MCF 10A (cell line): ENCODE measurements around the gene SRGAP3. TPM values are rescaled to one million over a fixed set of nuclear protein-coding genes. Genes with fewer than 3 reads are reported as not detected.

ENCODE experiments used
- BruUV-seq: library from RNA; stranded (reverse); fragments of 400-500 nt; replicated peaks from 2 replicates; lab custom pipeline; 2021; lab: Mats Ljungman, UMichigan
- CTCF ChIA-PET: fragments of 300-600 bp; sonication (Branson Sonifier 250); formaldehyde crosslinking; extraction: SDS; loops from one replicate; lab custom pipeline; 2021; ENCODE audit warnings: antibody characterized with exemption, inconsistent platforms; lab: Yijun Ruan, JAX
- POLR2A ChIA-PET: fragments of 300-600, 350-650 bp; sonication (Branson Sonifier 250); formaldehyde crosslinking; extraction: SDS; loops from one replicate; lab custom pipeline; 2020; ENCODE audit warnings: antibody characterized with exemption, inconsistent platforms; lab: Yijun Ruan, JAX
- DNase-seq: peaks from one replicate; pipeline ENCODE4 v3.0.0-alpha.2; 2018; ENCODE audit not compliant: unreplicated experiment
- H3K27ac Mint-ChIP-seq: one replicate; pipeline ENCODE4 v1.8.0; 2022; ENCODE audit warnings: mild to moderate bottlenecking, low read depth, mixed read lengths; ENCODE audit not compliant: unreplicated experiment
- H3K27me3 Mint-ChIP-seq: one replicate; pipeline ENCODE4 v1.8.0; 2022; ENCODE audit warnings: mixed read lengths; ENCODE audit not compliant: insufficient read depth, unreplicated experiment
- H3K36me3 Mint-ChIP-seq: one replicate; pipeline ENCODE4 v1.8.0; 2022; ENCODE audit warnings: mild to moderate bottlenecking, moderate library complexity, mixed read lengths; ENCODE audit not compliant: insufficient read depth, unreplicated experiment
- H3K4me1 Mint-ChIP-seq: one replicate; pipeline ENCODE4 v1.8.0; 2022; ENCODE audit warnings: mixed read lengths; ENCODE audit not compliant: insufficient read depth, unreplicated experiment
- H3K4me3 Mint-ChIP-seq: one replicate; pipeline ENCODE4 v1.8.0; 2022; ENCODE audit warnings: mild to moderate bottlenecking, moderate library complexity, mixed read lengths; ENCODE audit not compliant: unreplicated experiment
- H3K9me3 Mint-ChIP-seq: one replicate; pipeline ENCODE4 v1.8.0; 2022; ENCODE audit warnings: mixed read lengths; ENCODE audit not compliant: unreplicated experiment
- CTCF ChIP-seq: fragments of 200-600 bp; IDR thresholded peaks from one replicate; pipeline ENCODE4 v1.8.0; 2022; ENCODE audit warnings: antibody characterized with exemption, mild to moderate bottlenecking; ENCODE audit not compliant: unreplicated experiment
- intact Hi-C: fragments of 100-400 bp; cut with micrococcal nuclease; formaldehyde crosslinking; loops from 2 replicates; pipeline ENCODE4 v1.14.1; 2022
- total RNA-seq: library from RNA; stranded (reverse); gene quantifications from 2 replicates; pipeline ENCODE4 v1.2.3, GENCODE V29; 2022

The SRGAP3 gene
- total RNA-seq, 1 experiment from 2014 or later: 19.8 TPM

- DNase-seq: no peak
- Mint-ChIP-seq H3K4me1 (peaks cover 7% of the 10 kb centered on the region), H3K27me3 (no peaks in the 10 kb centered on the region), H3K36me3 (no peaks in the 10 kb centered on the region), H3K27ac (no peak overlapping the region), H3K4me3 (no peak overlapping the region), H3K9me3 (no peaks in the 10 kb centered on the region)
- ChIA-PET POLR2A (interaction anchor here (1.0 kb wide), 1 partner anchor 43 kb away, joined by 4 read pairs; the partner anchor contains the start of gene SRGAP3), CTCF (no interaction called here)
- intact Hi-C loops: no loop called here
- TF ChIP-seq CTCF: no peak
- BruUV-seq: no TSS peak
Measured at GRCh38 chr3:9207116-9207763, 42.2 kb downstream of the SRGAP3 start.

- Mint-ChIP-seq H3K4me1 (peaks cover 5% of the 10 kb centered on the region), H3K27ac (no peak overlapping the region), H3K27me3 (no peaks in the 10 kb centered on the region), H3K4me3 (no peak overlapping the region), H3K36me3 (no peaks in the 10 kb centered on the region), H3K9me3 (no peaks in the 10 kb centered on the region)
- no peak for DNase-seq
- ChIA-PET POLR2A (no interaction called here), CTCF (no interaction called here)
- TF ChIP-seq CTCF: no peak
- BruUV-seq: no TSS peak
- intact Hi-C loops: no loop called here
Measured at GRCh38 chr3:9206287-9206686, 43.2 kb downstream of the SRGAP3 start.

GRCh38 chr3:9205345-9206143, 43.9 kb downstream of the SRGAP3 start:
- DNase-seq: no peak
- Mint-ChIP-seq H3K4me3 (no peak overlapping the region), H3K4me1 (no peaks in the 10 kb centered on the region), H3K9me3 (no peaks in the 10 kb centered on the region), H3K36me3 (no peaks in the 10 kb centered on the region), H3K27me3 (no peaks in the 10 kb centered on the region), H3K27ac (no peak overlapping the region)
- intact Hi-C loops: no loop called here
- CTCF ChIA-PET: no interaction called here
- no TSS peak for BruUV-seq
- POLR2A ChIA-PET: no interaction called here
- TF ChIP-seq CTCF: no peak

- CTCF ChIA-PET: interaction anchor here (0.6 to 0.7 kb wide), 2 partner anchors 25 to 37 kb away, joined by 3 to 5 read pairs; no protein-coding TSS in a partner anchor
- H3K27me3 Mint-ChIP-seq: no peaks in the 10 kb centered on the region
- H3K27ac Mint-ChIP-seq: no peak overlapping the region
- H3K9me3 Mint-ChIP-seq: no peaks in the 10 kb centered on the region
- no peak for TF ChIP-seq CTCF
- H3K4me1 Mint-ChIP-seq: no peaks in the 10 kb centered on the region
- no TSS peak for BruUV-seq
- intact Hi-C loops: no loop called here
- H3K4me3 Mint-ChIP-seq: no peak overlapping the region
- no peak for DNase-seq
- no peaks in the 10 kb centered on the region for H3K36me3 Mint-ChIP-seq
- POLR2A ChIA-PET: interaction anchor here (1.3 kb wide), 1 partner anchor 17 kb away, joined by 3 read pairs; no protein-coding TSS in a partner anchor
Measured at GRCh38 chr3:9204253-9204992, 45.0 kb downstream of the SRGAP3 start.
